Fibroblast of the aortic adventitia (primary cell): Measurements from ENCODE around the gene RNPS1. TPM values are rescaled to one million over a fixed set of nuclear protein-coding genes. Genes with fewer than 3 reads are reported as not detected.

ENCODE experiments used
- DNase-seq: peaks from one replicate; pipeline ENCODE4 v3.0.0-alpha.2; 2010; ENCODE audit warnings: low read depth
- H3K4me3 ChIP-seq: 2 replicates; pipeline ENCODE4 v1.5.1; 2011; ENCODE audit warnings: low read depth, mild to moderate bottlenecking, control low read depth, low read length, moderate library complexity
- total RNA-seq: library from RNA; depleted of rRNA; stranded (reverse); fragments of >200 nt; gene quantifications from 2 replicates; pipeline ENCODE4 v1.2.3, GENCODE V29; 2012; ENCODE audit warnings: low replicate concordance
- TF ChIP-seq, protein P1 (sequence below): IDR thresholded peaks from 2 replicates; pipeline ENCODE4 v1.5.1; 2011; ENCODE audit warnings: mild to moderate bottlenecking, low read length, control low read depth, inconsistent platforms; ENCODE audit not compliant: insufficient read depth

RNPS1 gene
- total RNA-seq, 1 donor, result 94.7 TPM

DNA sequence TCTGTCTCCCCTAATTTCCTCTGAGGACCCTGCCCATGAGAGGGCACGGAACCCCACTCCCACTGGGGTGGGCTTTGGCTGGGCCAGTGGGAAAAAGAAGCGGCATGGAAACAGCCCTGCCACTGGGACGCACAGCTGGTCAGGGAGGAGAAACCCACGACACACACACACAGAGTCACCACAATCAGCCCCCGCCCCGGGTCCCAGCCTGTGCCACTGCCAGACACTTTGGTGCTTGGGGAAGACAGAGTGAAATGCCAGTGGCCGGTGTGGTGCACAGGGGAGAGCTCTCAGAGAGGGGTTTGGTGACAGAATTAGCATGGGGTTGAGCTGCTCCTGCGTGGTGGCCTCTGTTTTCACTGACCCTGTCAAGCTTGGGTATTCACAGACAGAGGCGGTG is 30.7 kb upstream of the RNPS1 start:
- DNase-seq, result no peak
- TF ChIP-seq, protein P1, sequence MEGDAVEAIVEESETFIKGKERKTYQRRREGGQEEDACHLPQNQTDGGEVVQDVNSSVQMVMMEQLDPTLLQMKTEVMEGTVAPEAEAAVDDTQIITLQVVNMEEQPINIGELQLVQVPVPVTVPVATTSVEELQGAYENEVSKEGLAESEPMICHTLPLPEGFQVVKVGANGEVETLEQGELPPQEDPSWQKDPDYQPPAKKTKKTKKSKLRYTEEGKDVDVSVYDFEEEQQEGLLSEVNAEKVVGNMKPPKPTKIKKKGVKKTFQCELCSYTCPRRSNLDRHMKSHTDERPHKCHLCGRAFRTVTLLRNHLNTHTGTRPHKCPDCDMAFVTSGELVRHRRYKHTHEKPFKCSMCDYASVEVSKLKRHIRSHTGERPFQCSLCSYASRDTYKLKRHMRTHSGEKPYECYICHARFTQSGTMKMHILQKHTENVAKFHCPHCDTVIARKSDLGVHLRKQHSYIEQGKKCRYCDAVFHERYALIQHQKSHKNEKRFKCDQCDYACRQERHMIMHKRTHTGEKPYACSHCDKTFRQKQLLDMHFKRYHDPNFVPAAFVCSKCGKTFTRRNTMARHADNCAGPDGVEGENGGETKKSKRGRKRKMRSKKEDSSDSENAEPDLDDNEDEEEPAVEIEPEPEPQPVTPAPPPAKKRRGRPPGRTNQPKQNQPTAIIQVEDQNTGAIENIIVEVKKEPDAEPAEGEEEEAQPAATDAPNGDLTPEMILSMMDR, result no peak

DNA sequence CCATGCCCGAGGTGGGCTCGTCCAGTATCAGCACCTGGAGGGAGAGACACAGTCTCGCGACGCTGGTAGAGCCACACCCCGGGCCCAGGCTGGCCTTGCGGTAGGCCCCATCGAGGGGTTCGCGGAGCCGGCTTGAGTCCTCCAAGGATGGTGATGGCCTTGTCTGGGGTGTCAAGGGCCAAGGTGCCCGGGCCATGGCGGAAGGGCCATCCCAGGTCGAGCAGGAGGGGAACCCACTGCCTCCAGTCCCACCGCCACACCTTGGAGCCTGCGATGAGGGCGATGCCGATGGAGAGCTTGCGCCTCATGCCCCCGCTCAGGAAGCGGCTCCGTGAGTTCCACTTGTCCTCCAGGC is 29.6 kb upstream of the RNPS1 start:
- TF ChIP-seq, protein P1, result no peak
- no peak for DNase-seq
- no peak overlapping the region for H3K4me3 ChIP-seq

More for the DNA sequence above, 30.7 kb upstream of the RNPS1 start:
- no peak overlapping the region for H3K4me3 ChIP-seq

DNA sequence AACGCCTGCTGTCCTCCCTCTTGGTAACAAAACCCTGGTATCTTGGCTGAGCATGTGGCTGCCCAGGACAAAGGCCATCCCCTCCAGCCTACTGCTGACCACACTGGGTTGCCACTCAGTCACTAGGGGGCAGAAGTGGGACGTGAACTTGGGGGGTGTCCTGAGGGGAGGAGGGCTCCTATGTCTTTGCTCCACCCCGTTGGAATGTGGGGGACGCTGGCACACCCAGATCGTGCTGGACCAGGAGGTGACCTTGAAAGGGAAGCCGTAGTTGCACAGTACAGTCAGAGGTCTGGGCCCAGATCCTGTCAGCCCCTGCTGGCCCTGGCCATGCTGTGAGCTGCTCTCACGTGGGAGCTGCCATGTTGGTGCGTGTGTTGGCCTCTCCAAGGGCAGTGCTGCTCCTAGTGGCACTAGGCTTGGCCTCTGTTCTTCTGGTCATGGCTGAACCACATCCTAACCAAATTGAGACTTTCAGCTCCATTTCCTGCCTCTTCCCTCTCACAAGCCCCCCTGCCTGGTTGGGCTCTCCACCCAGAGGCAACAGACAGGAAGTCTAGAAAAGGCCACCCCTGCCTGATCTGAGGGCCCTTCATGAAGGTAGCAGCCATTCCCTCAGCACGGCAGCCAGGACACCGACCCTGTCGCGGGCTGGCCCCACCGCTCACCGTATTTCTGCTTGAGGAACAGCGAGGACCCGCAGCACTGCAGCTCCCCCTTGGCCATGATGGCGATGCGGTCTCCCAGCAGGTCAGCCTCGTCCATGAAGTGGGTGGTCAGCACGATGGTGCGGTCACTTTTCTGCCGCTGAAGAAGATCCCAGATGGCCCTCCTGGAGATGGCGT is 29.0 kb upstream of the RNPS1 start:
- DNase-seq, result peak; percentile 33
- TF ChIP-seq, protein P1, result peak; percentile 46
- no peak overlapping the region for H3K4me3 ChIP-seq

DNA sequence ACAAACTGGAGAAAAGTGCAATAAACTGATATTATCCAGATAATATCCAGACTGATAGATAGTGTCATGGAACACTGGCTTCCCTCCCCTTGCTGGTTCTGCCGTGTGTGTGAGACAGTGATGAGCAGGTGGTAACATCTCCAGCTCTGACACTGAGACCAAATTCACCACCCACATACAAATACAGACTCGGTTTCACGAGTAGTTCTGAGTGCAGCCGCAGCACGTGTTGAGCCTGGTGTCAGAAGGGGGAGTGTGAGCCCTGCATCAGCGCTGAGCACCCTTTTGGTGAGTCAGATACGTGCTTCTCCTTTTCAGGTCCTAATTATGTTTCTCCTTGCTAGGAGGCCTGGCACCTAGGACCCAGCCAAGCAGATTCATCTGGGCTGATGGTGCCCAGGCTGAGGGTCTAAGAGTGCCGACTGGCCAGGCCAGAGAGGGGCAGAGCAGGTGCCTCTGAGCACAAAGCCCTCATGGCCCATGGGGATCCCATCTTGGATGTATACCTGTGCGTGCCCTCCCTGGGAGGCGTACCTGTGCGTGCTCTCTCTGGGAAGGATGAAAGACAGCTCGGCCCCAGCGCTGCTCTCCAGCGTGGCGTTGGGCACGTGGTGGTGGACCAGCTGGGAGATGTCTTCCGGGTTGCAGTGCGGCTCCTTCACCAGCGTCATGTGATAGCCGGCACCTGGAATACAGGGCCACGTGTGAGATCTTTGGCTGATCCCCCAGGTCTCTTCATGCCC is 27.3 kb upstream of the RNPS1 start:
- TF ChIP-seq, protein P1, result no peak
- no peak overlapping the region for H3K4me3 ChIP-seq
- DNase-seq, result no peak

DNA sequence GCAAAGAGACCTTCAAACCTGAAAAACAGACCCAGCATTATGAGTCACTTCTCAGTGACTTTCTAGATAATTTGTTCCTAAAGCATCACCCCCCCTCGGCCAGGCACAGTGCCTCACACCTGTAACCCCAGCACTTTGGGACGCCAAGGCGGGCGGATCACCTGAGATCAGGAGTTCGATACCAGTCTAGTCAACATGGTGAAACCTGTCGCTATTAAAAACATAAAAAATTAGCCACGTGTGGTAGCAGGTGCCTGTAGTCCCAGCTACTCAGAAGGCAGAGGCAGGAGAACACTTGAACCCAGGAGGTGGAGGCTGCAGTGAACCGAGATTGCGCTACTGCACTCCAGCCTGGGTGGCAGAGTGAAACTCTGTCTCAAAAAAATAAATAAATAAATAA is 24.3 kb upstream of the RNPS1 start:
- no peak overlapping the region for H3K4me3 ChIP-seq
- DNase-seq, result no peak
- TF ChIP-seq, protein P1, result no peak

DNA sequence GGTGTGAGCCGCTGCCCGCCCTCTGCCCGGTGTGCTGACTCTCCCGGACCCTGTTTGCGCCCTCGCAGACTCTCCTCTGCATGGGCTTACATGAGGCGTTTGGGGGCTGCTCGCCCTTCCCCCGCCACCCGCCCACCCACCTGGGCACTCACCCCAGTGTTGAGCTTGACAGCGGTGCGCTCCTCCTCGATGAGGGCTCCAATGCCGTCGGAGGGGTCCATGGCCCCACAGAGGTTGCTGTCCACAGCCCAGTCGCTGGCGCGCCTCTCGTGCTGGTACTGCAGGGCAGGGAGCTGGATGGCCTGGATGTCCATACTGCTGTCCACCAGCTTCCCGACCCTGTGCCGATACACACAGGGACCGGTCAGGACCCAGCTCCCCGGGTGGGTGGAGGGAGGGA is 21.4 kb upstream of the RNPS1 start:
- DNase-seq, result no peak
- no peak overlapping the region for H3K4me3 ChIP-seq
- TF ChIP-seq, protein P1, result no peak
